Breast epithelium (tissue), 4 donors: ENCODE results near the gene DOK5. TPM values are rescaled to one million over a fixed set of nuclear protein-coding genes. Genes with fewer than 3 reads are reported as not detected.

Source experiments
- DNase-seq, 2 donors: peaks; one replicate each; pipeline ENCODE4 v3.0.0-alpha.2; 2019; ENCODE audit warnings: low spot score in 2 of 2
- H3K27ac ChIP-seq, 2 donors: fragments of 200-600 bp; sonication (generic) in 1 of 2; one replicate each; pipeline ENCODE4 v1.5.1; 2016 to 2019; ENCODE audit warnings: mild to moderate bottlenecking in 1 of 2
- H3K27me3 ChIP-seq, 2 donors: fragments of 200-600 bp; sonication (generic) in 1 of 2; one replicate each; pipeline versions ENCODE4 v1.5.1 to v1.6.0; 2017 to 2019; ENCODE audit warnings: control low read depth in 1 of 2, mild to moderate bottlenecking in 1 of 2
- H3K36me3 ChIP-seq: fragments of 200-600 bp; one replicate; pipeline ENCODE4 v1.5.1; 2019
- H3K4me1 ChIP-seq, 2 donors: fragments of 200-600 bp; sonication (generic); one replicate each; pipeline ENCODE4 v1.5.1; 2016 to 2019; ENCODE audit warnings: control low read depth in 1 of 2
- H3K4me3 ChIP-seq, 3 donors: fragments of 200-600 bp; sonication (generic); 1 replicate in 2 of 3; 2 replicates in 1 of 3; pipeline ENCODE4 v1.5.1; 2016 to 2019; ENCODE audit warnings: mild to moderate bottlenecking in 3 of 3, moderate library complexity in 2 of 3
- H3K9me3 ChIP-seq, 2 donors: fragments of 200-600 bp; sonication (generic) in 1 of 2; one replicate each; pipeline ENCODE4 v1.5.1; 2016 to 2019; ENCODE audit warnings: control low read depth in 1 of 2
- CTCF ChIP-seq, 3 donors: fragments of 450-650 bp; IDR thresholded peaks; one replicate each; pipeline ENCODE4 v1.5.1; 2016 to 2017; ENCODE audit warnings: antibody characterized with exemption in 3 of 3, mild to moderate bottlenecking in 3 of 3, moderate library complexity in 3 of 3
- POLR2A ChIP-seq: fragments of 450-650 bp; IDR thresholded peaks from one replicate; pipeline ENCODE4 v1.6.1; 2016; ENCODE audit warnings: antibody characterized with exemption, mild to moderate bottlenecking, moderate library complexity
- POLR2AphosphoS5 ChIP-seq, 3 donors: sonication (generic); formaldehyde crosslinking; IDR thresholded peaks; one replicate each; pipeline ENCODE4 v1.6.1; 2017; ENCODE audit warnings: antibody characterized with exemption in 3 of 3
- intact Hi-C: fragments of 100-400 bp; cut with DNase I; formaldehyde crosslinking; loops from one replicate; pipeline ENCODE4 v1.15.1; 2023; ENCODE audit warnings: low total_unique reads
- total RNA-seq, 3 donors: library from RNA; depleted of rRNA; stranded (reverse); fragments of >200 nt; gene quantifications; one replicate each; pipeline ENCODE4 v1.1.0, GENCODE V29; 2016

The DOK5 gene
- total RNA-seq, 3 donors from 2014 or later = 2.0 to 4.0 (median 3.4) TPM

DNA sequence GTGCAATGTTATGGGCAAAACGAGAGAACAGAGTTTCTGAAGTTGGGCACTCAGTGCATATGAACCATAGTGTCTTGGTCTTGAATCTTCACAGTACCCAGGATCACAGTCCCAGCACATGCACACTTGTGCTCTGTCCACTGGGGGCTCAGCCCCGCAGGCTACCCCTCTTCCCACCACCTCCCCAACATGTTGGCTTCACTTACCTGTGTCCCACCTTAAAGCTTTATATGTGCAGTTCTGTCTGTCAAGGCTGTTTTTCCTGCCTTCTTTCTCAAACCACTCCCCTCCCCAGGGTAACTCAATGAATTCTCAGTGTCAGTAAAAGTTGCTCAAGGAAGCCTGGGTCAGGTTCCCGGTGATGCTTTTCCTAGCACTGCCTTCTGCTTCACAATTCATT is 129.9 kb downstream of the DOK5 start:
- no peak for TF ChIP-seq POLR2AphosphoS5 (IDR thresholded peaks at IDR 0.05)

DNA sequence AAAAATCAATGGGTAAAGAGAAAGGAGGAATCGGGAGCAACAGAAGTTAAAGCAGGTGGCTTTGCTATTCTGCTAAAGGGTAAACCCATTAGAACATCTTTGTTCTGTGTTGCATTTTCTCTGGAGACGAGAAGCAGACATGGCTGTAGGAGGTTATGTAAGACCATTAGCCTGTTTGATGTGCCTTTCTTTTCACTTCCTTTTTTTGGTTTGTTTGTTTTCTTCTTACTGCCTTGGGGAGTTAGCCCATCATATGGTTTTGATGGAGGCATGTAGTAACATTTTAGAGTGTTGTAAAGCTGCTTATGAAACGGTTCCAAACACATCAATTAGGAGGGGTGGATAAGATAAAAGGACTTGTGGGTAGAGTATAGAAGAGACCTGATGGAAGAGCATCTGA is 131.0 kb downstream of the DOK5 start:
- no peaks in the 10 kb centered on the region for H3K9me3 ChIP-seq
- intact Hi-C loops = no loop called here
- no peak for DNase-seq
- TF ChIP-seq POLR2AphosphoS5 (IDR thresholded peaks at IDR 0.05) = no peak
- no peak for TF ChIP-seq POLR2A
- no peak for TF ChIP-seq CTCF (IDR thresholded peaks at IDR 0.05)
- no peak overlapping the region for H3K4me3 ChIP-seq
- H3K36me3 ChIP-seq = no peaks in the 10 kb centered on the region
- H3K4me1 ChIP-seq = no peaks in the 10 kb centered on the region
- H3K27ac ChIP-seq = no peak overlapping the region
- H3K27me3 ChIP-seq = no peaks in the 10 kb centered on the region

More for the DNA sequence above, 129.9 kb downstream of the DOK5 start:
- Histone ChIP-seq H3K36me3 (no peaks in the 10 kb centered on the region), H3K4me1 (no peaks in the 10 kb centered on the region), H3K27ac (no peak overlapping the region), H3K4me3 (no peak overlapping the region), H3K9me3 (no peaks in the 10 kb centered on the region), H3K27me3 (no peaks in the 10 kb centered on the region)
- intact Hi-C loops = no loop called here
- DNase-seq = no peak

- no peaks in the 10 kb centered on the region for H3K27me3 ChIP-seq
- no peaks in the 10 kb centered on the region for H3K9me3 ChIP-seq
- no peak for DNase-seq
- no peaks in the 10 kb centered on the region for H3K36me3 ChIP-seq
- TF ChIP-seq POLR2A (no peak), CTCF (IDR thresholded peaks at IDR 0.05) (no peak), POLR2AphosphoS5 (IDR thresholded peaks at IDR 0.05) (no peak)
- intact Hi-C loops = no loop called here
- H3K4me1 ChIP-seq = no peaks in the 10 kb centered on the region
- no peak overlapping the region for H3K4me3 ChIP-seq
- no peak overlapping the region for H3K27ac ChIP-seq
These were observed 132.8 kb downstream of the DOK5 start for GRCh38 chr20:54608039-54608745.

- intact Hi-C loops = no loop called here
- H3K4me1 ChIP-seq = no peaks in the 10 kb centered on the region
- H3K27me3 ChIP-seq = no peaks in the 10 kb centered on the region
- H3K27ac ChIP-seq = no peak overlapping the region
- H3K9me3 ChIP-seq = no peaks in the 10 kb centered on the region
- no peaks in the 10 kb centered on the region for H3K36me3 ChIP-seq
- H3K4me3 ChIP-seq = no peak overlapping the region
- TF ChIP-seq CTCF (IDR thresholded peaks at IDR 0.05) (no peak), POLR2A (no peak), POLR2AphosphoS5 (IDR thresholded peaks at IDR 0.05) (no peak)
- no peak for DNase-seq
These were observed 133.6 kb downstream of the DOK5 start for GRCh38 chr20:54608943-54609342.

DNA sequence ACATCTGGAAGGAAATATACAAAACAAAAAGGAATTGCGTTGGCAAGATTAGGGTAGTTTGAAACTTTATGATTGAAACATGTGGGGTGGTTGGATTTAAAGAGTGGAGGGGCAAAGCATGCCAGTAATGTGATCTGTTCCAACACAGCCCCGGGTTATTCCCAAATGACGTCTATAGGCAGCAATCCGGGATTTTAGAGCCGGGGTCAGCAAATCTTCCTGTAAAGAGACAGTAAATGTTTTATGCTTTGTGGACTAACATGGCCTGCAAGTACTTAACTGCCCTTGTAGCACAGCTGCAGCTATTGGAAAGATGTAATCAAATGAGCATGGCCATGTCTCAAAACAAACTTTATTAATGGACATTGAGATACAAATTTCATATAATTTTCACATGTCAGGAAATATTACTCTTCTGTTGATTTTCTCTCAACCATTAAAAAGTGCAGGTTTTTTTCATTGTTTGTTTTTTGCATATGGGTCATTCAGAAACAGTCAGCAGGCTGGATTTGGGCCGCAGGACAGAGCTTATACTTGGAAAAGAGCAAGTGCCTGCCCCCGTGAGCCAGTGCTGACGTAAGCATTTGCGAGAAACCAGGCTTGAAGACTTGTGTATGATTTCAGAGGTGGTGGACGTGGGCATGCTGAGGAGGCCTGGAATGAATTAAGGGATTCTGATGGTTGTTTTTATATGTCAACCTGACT is 136.5 kb downstream of the DOK5 start:
- no peaks in the 10 kb centered on the region for H3K36me3 ChIP-seq
- H3K4me1 ChIP-seq = no peaks in the 10 kb centered on the region
- H3K27ac ChIP-seq = no peak overlapping the region
- H3K9me3 ChIP-seq = no peaks in the 10 kb centered on the region
- DNase-seq = no peak
- no peaks in the 10 kb centered on the region for H3K27me3 ChIP-seq
- no peak overlapping the region for H3K4me3 ChIP-seq
- no peak for TF ChIP-seq POLR2AphosphoS5 (IDR thresholded peaks at IDR 0.05)
- intact Hi-C loops = no loop called here

GRCh38 chr20:54618412-54618811 is 143.0 kb downstream of the DOK5 start:
- intact Hi-C loops = no loop called here
- Histone ChIP-seq H3K27ac (no peak overlapping the region), H3K36me3 (no peaks in the 10 kb centered on the region)

More at GRCh38 chr20:54618412-54618811, 143.0 kb downstream of the DOK5 start:
- no peaks in the 10 kb centered on the region for H3K9me3 ChIP-seq
- no peak for DNase-seq
- no peaks in the 10 kb centered on the region for H3K4me1 ChIP-seq
- no peaks in the 10 kb centered on the region for H3K27me3 ChIP-seq
- TF ChIP-seq CTCF (IDR thresholded peaks at IDR 0.05) (no peak), POLR2AphosphoS5 (IDR thresholded peaks at IDR 0.05) (no peak), POLR2A (no peak)
- H3K4me3 ChIP-seq = no peak overlapping the region
